Stimulated activated effector memory CD8-positive, alpha-beta T cell treated with anti-CD3 and anti-CD28 coated beads, Interleukin-12 subunit alpha, Interleukin-12 subunit beta, amount 100 ng/mL, for 72 hours (primary cell): ENCODE results near the gene MEG3.

Experiments
- ATAC-seq: fragments of 150-1000 bp; cut with Tn5 transposase; 2 replicates; pipeline ENCODE4 v1.10.0; 2021
- DNase-seq, 2 donors: peaks; one replicate each; pipeline ENCODE4 v3.0.0; 2021 to 2022; ENCODE audit warnings: low spot score in 2 of 2
- H3K27ac Mint-ChIP-seq: one replicate; pipeline ENCODE4 v1.8.0; 2022; ENCODE audit warnings: mild to moderate bottlenecking, mixed read lengths
- H3K36me3 Mint-ChIP-seq: one replicate; pipeline ENCODE4 v1.8.0; 2022; ENCODE audit warnings: mild to moderate bottlenecking, mixed read lengths
- H3K4me1 Mint-ChIP-seq: one replicate; pipeline ENCODE4 v1.8.0; 2022; ENCODE audit warnings: mixed read lengths
- H3K4me3 Mint-ChIP-seq: one replicate; pipeline ENCODE4 v1.8.0; 2022; ENCODE audit warnings: mild to moderate bottlenecking, mixed read lengths
- H3K9me3 Mint-ChIP-seq: one replicate; pipeline ENCODE4 v1.8.0; 2022; ENCODE audit warnings: mixed read lengths

The MEG3 gene

DNA sequence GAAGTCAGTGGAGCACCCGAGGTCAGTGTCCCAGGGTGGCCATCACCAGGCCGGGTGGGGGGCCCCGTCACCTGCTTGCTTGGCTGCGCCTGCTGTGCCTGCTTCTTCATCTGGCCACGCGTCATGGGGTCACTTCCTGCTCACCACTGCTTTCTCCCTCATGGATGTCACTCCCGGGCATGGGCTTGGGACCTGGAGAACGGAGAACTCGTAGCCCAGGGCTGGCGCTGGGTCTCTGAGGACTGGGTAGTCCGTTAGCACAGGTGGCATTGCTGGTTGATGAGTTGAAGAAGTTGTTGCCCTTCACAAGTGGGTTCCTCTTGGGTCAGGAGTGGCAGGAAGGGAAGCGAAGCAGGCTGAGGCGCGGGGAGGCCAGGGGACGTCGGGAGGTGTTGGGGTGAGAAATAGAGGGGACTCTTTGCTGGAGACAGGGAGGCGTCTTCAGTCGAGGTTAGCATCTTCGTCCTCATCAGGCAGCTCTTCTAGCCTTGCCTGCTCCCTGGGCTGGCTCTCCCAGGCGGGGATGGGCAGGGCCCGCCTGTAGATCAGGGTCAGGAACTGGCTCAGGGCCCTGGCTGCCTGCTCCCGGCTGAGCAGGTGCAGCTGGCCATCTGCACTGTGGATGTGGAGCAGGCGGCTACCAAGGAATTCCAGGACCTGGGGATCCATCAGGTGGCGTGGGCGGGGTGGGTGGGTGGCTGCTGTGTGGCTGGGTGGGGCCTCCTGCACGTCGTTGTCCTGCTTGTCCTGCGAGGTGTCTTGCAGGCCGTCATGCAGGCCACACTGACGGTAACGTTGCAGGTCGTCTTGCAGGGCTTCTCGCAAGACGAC, 54.6 kb downstream of the MEG3 start:
- ATAC-seq (no peak), DNase-seq (no peak)
- Mint-ChIP-seq H3K4me1 (no peaks in the 10 kb centered on the region), H3K36me3 (no peaks in the 10 kb centered on the region), H3K4me3 (no peak overlapping the region), H3K9me3 (no peaks in the 10 kb centered on the region), H3K27ac (no peak overlapping the region)

DNA sequence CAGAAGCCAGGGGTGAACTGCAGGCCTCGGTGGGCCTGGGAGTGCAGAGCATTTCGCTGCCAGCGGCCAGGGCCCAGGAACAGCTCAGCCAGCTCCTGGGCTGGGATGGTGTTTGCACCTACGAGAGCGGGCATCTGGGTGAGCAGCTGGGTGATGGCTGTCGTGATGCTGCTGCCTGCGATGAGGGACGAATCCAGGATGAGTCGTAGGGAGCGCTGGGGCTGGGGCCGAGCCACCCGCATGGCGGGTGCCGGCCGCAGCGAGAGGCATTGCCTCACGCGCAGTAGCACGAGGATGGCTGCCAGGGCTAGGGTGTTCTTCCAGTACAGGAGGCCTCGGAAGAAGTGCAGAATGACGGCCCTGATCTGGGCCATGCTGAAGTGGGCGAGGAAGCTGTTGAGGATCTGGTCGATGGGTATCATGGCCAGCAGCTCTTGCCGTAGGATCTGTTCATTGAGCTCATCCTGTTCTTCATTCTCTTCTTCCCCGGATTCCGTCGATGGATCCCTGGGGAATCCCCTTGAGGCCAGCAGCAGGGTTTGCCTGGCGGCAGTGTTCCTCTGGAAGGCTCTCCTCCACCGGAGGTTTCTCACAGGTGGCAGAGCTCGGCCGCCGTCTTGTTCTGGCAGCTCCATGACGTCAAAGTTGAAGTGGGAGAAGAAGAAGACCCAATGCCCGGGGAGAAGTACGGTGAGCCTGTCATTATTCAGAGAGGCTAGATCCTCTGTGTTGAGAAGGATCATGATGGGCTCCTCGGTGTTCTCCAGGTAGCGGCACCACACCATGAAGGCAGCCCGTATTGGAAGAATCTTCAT, 55.5 kb downstream of the MEG3 start:
- no peaks in the 10 kb centered on the region for H3K36me3 Mint-ChIP-seq
- DNase-seq = no peak
- H3K27ac Mint-ChIP-seq = no peak overlapping the region
- ATAC-seq = no peak
- no peaks in the 10 kb centered on the region for H3K9me3 Mint-ChIP-seq
- no peaks in the 10 kb centered on the region for H3K4me1 Mint-ChIP-seq
- H3K4me3 Mint-ChIP-seq = no peak overlapping the region

DNA sequence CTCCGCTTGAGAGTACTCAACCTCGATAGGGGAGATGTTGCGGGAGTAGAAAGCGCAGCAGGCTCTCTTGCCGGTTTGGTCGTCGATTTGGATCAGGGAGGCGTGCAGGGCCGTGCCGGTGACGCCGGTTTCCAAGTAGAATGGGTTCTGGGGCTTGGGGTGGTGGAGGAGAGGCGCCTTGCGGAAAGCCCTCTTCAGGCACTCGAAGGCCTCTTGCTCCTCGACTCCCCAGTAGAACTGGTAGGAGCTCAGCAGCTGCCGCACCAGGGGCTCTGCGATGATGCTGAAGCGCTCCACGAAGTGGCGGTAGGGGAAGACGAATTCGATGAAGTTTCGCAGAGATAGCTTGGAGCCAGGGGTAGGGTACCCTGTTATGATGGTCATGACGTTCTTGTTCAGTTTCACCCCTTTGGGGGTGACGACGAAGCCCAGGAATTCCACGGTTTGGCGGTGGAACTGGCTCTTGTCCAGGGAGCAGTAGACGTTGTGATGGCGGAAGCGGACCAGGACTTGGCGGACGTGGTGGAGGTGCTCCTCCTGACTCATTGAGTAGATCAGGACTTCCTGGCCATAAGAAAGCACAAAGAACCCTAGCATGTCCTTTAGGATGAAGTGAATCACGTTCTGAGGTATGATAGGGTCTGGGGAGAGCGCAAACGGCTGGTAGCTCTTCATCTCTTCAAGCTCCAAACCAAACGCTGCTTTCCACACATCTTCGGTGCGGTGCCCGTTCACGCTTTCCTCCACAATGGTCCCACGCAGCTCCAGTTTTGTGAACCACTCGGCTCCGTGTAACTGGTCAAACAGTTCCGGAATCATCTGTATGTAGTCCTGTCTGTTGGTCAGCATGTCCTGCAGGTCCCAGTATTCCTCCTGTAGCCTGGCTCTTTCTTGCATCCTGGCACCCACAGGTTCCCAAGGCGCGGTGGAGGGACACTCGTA, 56.4 kb downstream of the MEG3 start:
- Mint-ChIP-seq H3K36me3 (no peaks in the 10 kb centered on the region), H3K9me3 (no peaks in the 10 kb centered on the region), H3K4me3 (no peak overlapping the region), H3K4me1 (no peaks in the 10 kb centered on the region), H3K27ac (no peak overlapping the region)
- no peak for DNase-seq
- ATAC-seq = no peak

- Mint-ChIP-seq H3K9me3 (no peaks in the 10 kb centered on the region), H3K27ac (no peak overlapping the region), H3K4me3 (no peak overlapping the region), H3K4me1 (no peaks in the 10 kb centered on the region), H3K36me3 (no peaks in the 10 kb centered on the region)
- DNase-seq (no peak), ATAC-seq (no peak)
These were observed 57.3 kb downstream of the MEG3 start for GRCh38 chr14:100882991-100883788.

- Mint-ChIP-seq H3K4me1 (no peaks in the 10 kb centered on the region), H3K4me3 (no peak overlapping the region), H3K36me3 (no peaks in the 10 kb centered on the region), H3K27ac (no peak overlapping the region), H3K9me3 (no peaks in the 10 kb centered on the region)
- no peak for ATAC-seq
- no peak for DNase-seq
These were observed 57.8 kb downstream of the MEG3 start for GRCh38 chr14:100883789-100884101.

DNA sequence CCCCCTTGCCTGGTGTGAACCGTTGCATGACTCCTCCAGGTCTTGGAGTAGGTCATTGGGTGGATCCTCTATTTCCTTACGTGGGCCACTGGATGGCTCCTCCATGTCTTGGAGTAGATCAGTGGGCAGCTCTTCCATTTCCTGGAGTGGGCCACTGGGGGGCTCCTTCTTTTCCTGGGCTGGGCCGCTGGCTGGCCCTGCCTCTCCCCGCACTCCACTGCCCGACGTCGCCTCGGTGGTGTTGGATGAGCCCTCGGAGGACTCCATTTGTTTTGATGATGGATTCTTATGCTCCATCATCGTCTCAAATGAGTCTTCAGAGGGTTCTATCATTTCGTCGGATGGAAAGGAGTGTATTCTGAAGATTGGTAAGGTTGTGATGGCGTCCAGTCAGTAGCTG, 58.5 kb downstream of the MEG3 start:
- H3K4me1 Mint-ChIP-seq = no peaks in the 10 kb centered on the region
- no peak overlapping the region for H3K27ac Mint-ChIP-seq
- no peaks in the 10 kb centered on the region for H3K9me3 Mint-ChIP-seq
- no peak for ATAC-seq
- no peak for DNase-seq
- H3K4me3 Mint-ChIP-seq = no peak overlapping the region
- H3K36me3 Mint-ChIP-seq = no peaks in the 10 kb centered on the region

DNA sequence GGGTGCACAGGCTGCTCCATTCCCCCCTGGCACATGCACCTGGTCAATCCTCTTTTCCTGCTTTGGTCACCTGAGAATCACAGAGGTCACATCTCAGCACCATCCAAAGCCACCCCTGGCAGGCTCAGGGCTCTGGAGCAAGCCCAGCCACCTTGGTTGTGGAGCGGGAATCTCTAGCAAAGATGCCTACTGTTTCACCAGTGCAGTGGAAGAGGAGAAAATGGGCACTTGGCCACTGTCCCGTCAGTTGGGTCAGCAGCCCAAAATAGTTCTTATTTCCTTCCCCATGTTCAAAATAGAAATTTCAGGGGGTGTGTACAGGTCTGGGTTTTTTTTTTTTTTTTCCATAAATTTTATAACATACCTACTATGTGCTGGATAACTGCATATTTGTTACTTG, 59.3 kb downstream of the MEG3 start:
- ATAC-seq = no peak
- Mint-ChIP-seq H3K4me1 (no peaks in the 10 kb centered on the region), H3K27ac (no peak overlapping the region), H3K4me3 (no peak overlapping the region), H3K36me3 (no peaks in the 10 kb centered on the region), H3K9me3 (no peaks in the 10 kb centered on the region)
- no peak for DNase-seq

DNA sequence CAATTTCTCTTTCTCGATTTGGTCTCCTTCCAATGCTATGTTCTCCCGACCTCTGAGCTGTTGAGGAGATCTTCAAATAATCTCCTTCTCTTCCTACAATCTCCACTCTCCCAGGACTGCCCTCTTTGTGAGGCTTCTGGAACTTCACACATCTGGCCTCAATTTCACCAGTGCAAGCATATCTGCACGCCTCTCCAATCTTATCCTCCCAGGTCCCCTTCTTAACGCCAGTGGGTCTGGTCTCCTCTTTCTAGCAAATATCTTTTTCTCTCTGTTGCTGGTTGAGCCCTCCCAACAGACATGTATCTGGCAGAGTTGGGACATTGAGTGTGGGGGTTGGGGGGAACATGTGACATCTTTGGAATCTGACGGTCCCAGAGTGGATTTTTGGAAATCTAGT, 59.7 kb downstream of the MEG3 start:
- Mint-ChIP-seq H3K9me3 (no peaks in the 10 kb centered on the region), H3K36me3 (no peaks in the 10 kb centered on the region), H3K4me1 (no peaks in the 10 kb centered on the region), H3K27ac (no peak overlapping the region), H3K4me3 (no peak overlapping the region)
- ATAC-seq (no peak), DNase-seq (no peak)

GRCh38 chr14:100887728-100888335, 61.9 kb downstream of the MEG3 start:
- Mint-ChIP-seq H3K4me1 (no peaks in the 10 kb centered on the region), H3K9me3 (no peaks in the 10 kb centered on the region), H3K27ac (no peak overlapping the region), H3K36me3 (no peaks in the 10 kb centered on the region), H3K4me3 (no peak overlapping the region)
- DNase-seq (no peak), ATAC-seq (no peak)

- Mint-ChIP-seq H3K27ac (no peak overlapping the region), H3K4me3 (no peak overlapping the region)
- ATAC-seq = no peak
These were observed 62.9 kb downstream of the MEG3 start for GRCh38 chr14:100888789-100889315.

GRCh38 chr14:100889641-100890040, 63.7 kb downstream of the MEG3 start:
- H3K36me3 Mint-ChIP-seq = no peaks in the 10 kb centered on the region
- DNase-seq (no peak), ATAC-seq (no peak)
- H3K27ac Mint-ChIP-seq = no peak overlapping the region
- H3K4me1 Mint-ChIP-seq = no peaks in the 10 kb centered on the region
- H3K4me3 Mint-ChIP-seq = no peak overlapping the region
- no peaks in the 10 kb centered on the region for H3K9me3 Mint-ChIP-seq

More at GRCh38 chr14:100888789-100889315, 62.9 kb downstream of the MEG3 start:
- Mint-ChIP-seq H3K9me3 (no peaks in the 10 kb centered on the region), H3K4me1 (no peaks in the 10 kb centered on the region), H3K36me3 (no peaks in the 10 kb centered on the region)
- DNase-seq = no peak

- no peak overlapping the region for H3K27ac Mint-ChIP-seq
- H3K9me3 Mint-ChIP-seq = no peaks in the 10 kb centered on the region
- DNase-seq (no peak), ATAC-seq (no peak)
- H3K4me3 Mint-ChIP-seq = no peak overlapping the region
- H3K36me3 Mint-ChIP-seq = no peaks in the 10 kb centered on the region
- no peaks in the 10 kb centered on the region for H3K4me1 Mint-ChIP-seq
These were observed 64.3 kb downstream of the MEG3 start for GRCh38 chr14:100890061-100890850.

- H3K4me3 Mint-ChIP-seq = no peak overlapping the region
- H3K9me3 Mint-ChIP-seq = no peaks in the 10 kb centered on the region
- no peak for DNase-seq
- no peak overlapping the region for H3K27ac Mint-ChIP-seq
- H3K4me1 Mint-ChIP-seq = no peaks in the 10 kb centered on the region
- H3K36me3 Mint-ChIP-seq = no peaks in the 10 kb centered on the region
- peak; percentile 17 for ATAC-seq
These were observed 65.1 kb downstream of the MEG3 start for GRCh38 chr14:100891051-100891450.
